K562 (cell line): Measurements from ENCODE around the gene RUNX1.

Source experiments
- ESRRA ChIP-seq: fragments of 450-650 bp; IDR thresholded peaks from 2 replicates; pipeline ENCODE4 v1.6.1; 2014; ENCODE audit warnings: low read depth, mild to moderate bottlenecking, moderate library complexity, borderline replicate concordance
- HOMEZ ChIP-seq: fragments of 250-450 bp; sonication (Bioruptor Pico); IDR thresholded peaks from 2 replicates; pipeline ENCODE4 v1.4.0; 2020; ENCODE audit warnings: mild to moderate bottlenecking, moderate library complexity
- KAT8 ChIP-seq: fragments of 450-650 bp; IDR thresholded peaks from 2 replicates; pipeline ENCODE4 v1.6.1; 2016; ENCODE audit warnings: low read depth, mild to moderate bottlenecking
- NUFIP1 ChIP-seq: fragments of 450-650 bp; IDR thresholded peaks from 2 replicates; pipeline ENCODE4 v1.6.1; 2018; ENCODE audit not compliant: partially characterized antibody
- RCOR1 ChIP-seq, 2 experiments: IDR thresholded peaks; 2 replicates each; pipeline ENCODE4 v1.6.1; 2012; ENCODE audit warnings: low read depth in 2 of 2, low read length in 2 of 2, borderline replicate concordance in 1 of 2, improper control_type of control experiment in 1 of 2
- ZKSCAN8 ChIP-seq: fragments of 200-800 bp; sonication (Bioruptor generic); IDR thresholded peaks from 2 replicates; pipeline ENCODE4 v1.6.1; 2016; ENCODE audit warnings: missing genetic modification characterization, missing compliant biosample characterization
- TF ChIP-seq, protein P1 (sequence below), 3 experiments: IDR thresholded peaks in 2 of 3; conservative IDR thresholded peaks in 1 of 3; 2 replicates each; pipeline ENCODE4 v1.5.1; 2011 to 2012; ENCODE audit warnings: low read length in 3 of 3, mild to moderate bottlenecking in 3 of 3, control low read depth in 2 of 3, improper control_type of control experiment in 1 of 3, inconsistent platforms in 1 of 3, low read depth in 1 of 3, mixed read lengths in 1 of 3, moderate library complexity in 1 of 3; ENCODE audit not compliant: insufficient read depth in 2 of 3
- TF ChIP-seq, protein P2 (sequence below): fragments of 150-350 bp; IDR thresholded peaks from 2 replicates; pipeline ENCODE4 v1.6.1; 2014; ENCODE audit warnings: low read depth, mild to moderate bottlenecking, low read length, borderline replicate concordance

DNA sequence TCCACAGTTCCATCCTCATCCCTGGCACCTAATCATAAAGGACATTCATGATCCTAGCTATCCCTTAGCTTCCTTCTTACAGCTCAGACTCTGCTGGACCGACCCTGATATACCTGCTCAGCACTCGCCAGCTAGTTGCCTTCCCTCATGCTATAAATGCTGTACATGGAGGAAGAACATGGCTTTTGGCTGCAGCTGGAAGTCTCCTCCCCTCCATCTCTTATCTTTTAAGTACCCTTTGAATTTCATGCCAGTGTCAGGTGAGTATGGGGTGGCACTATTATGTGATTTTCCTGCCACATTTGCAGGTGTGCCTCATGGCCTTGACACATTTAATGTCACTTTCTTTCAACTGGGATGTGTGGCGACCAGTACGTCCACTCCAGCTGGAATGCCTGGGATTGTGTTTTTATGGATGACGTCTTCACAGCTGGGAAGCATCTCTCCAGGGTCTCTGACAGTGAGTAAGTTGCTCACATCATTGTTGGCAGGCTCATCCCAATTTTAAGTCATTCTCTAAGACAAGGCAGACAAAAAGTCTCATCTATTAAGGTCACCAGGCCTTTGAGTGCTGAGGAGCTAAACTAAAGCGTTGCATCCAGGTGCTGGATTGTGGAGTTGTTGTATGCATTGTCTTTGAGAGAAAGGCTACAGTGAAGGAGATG lies 43.4 kb downstream of the RUNX1 start:
- TF ChIP-seq KAT8 (no peak), RCOR1 (IDR thresholded peaks at IDR 0.05; ENCODE audit: borderline replicate concordance in 1 of 2, low read depth in 2 of 2, low read length in 2 of 2) (no peak), NUFIP1 (no peak), ZKSCAN8 (CRISPR knock-in tag) (no peak), ESRRA (no peak), HOMEZ (CRISPR knock-in tag) (no peak)
- TF ChIP-seq, protein P1, sequence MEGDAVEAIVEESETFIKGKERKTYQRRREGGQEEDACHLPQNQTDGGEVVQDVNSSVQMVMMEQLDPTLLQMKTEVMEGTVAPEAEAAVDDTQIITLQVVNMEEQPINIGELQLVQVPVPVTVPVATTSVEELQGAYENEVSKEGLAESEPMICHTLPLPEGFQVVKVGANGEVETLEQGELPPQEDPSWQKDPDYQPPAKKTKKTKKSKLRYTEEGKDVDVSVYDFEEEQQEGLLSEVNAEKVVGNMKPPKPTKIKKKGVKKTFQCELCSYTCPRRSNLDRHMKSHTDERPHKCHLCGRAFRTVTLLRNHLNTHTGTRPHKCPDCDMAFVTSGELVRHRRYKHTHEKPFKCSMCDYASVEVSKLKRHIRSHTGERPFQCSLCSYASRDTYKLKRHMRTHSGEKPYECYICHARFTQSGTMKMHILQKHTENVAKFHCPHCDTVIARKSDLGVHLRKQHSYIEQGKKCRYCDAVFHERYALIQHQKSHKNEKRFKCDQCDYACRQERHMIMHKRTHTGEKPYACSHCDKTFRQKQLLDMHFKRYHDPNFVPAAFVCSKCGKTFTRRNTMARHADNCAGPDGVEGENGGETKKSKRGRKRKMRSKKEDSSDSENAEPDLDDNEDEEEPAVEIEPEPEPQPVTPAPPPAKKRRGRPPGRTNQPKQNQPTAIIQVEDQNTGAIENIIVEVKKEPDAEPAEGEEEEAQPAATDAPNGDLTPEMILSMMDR (IDR thresholded peaks at IDR 0.05 in 2 of 3, conservative IDR thresholded peaks at IDR 0.05 in 1 of 3; ENCODE audit: insufficient read depth in 2 of 3, low read depth in 1 of 3, low read length in 3 of 3): no peak
- TF ChIP-seq, protein P2, sequence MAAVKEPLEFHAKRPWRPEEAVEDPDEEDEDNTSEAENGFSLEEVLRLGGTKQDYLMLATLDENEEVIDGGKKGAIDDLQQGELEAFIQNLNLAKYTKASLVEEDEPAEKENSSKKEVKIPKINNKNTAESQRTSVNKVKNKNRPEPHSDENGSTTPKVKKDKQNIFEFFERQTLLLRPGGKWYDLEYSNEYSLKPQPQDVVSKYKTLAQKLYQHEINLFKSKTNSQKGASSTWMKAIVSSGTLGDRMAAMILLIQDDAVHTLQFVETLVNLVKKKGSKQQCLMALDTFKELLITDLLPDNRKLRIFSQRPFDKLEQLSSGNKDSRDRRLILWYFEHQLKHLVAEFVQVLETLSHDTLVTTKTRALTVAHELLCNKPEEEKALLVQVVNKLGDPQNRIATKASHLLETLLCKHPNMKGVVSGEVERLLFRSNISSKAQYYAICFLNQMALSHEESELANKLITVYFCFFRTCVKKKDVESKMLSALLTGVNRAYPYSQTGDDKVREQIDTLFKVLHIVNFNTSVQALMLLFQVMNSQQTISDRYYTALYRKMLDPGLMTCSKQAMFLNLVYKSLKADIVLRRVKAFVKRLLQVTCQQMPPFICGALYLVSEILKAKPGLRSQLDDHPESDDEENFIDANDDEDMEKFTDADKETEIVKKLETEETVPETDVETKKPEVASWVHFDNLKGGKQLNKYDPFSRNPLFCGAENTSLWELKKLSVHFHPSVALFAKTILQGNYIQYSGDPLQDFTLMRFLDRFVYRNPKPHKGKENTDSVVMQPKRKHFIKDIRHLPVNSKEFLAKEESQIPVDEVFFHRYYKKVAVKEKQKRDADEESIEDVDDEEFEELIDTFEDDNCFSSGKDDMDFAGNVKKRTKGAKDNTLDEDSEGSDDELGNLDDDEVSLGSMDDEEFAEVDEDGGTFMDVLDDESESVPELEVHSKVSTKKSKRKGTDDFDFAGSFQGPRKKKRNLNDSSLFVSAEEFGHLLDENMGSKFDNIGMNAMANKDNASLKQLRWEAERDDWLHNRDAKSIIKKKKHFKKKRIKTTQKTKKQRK: no peak
